Measurements from ENCODE around the gene PRIM2.
"Not testable (repeated sequence)": the region's sequence is repeated elsewhere in the genome, so short reads cannot be mapped to it uniquely, and the experiment has no call there.

DNA sequence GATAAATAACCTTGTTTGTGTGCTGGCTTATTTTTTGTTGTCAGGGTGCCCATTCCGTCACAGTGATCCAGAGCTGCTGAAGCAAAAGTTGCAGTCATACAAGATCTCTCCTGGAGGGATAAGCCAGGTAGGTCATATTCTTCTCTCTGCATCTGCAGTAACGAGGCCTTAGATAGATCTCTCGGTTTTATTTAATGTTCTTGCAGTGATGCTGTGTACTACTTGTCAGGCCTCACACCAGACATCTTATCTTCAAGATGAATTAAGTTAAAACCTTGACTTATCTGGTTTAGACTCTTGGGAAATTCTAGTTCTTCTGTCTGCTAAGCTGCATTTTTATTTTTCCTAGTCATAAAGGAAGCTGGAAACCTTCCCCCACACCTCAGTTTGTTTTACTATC is 288.9 kb downstream of the PRIM2 start:
- TF ChIP-seq, protein P1, sequence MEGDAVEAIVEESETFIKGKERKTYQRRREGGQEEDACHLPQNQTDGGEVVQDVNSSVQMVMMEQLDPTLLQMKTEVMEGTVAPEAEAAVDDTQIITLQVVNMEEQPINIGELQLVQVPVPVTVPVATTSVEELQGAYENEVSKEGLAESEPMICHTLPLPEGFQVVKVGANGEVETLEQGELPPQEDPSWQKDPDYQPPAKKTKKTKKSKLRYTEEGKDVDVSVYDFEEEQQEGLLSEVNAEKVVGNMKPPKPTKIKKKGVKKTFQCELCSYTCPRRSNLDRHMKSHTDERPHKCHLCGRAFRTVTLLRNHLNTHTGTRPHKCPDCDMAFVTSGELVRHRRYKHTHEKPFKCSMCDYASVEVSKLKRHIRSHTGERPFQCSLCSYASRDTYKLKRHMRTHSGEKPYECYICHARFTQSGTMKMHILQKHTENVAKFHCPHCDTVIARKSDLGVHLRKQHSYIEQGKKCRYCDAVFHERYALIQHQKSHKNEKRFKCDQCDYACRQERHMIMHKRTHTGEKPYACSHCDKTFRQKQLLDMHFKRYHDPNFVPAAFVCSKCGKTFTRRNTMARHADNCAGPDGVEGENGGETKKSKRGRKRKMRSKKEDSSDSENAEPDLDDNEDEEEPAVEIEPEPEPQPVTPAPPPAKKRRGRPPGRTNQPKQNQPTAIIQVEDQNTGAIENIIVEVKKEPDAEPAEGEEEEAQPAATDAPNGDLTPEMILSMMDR (IDR thresholded peaks at IDR 0.05) = not testable (repeated sequence)
- TF ChIP-seq POLR2A, POLR2AphosphoS5 (IDR thresholded peaks at IDR 0.05): not testable (repeated sequence)
